B cell (primary cell): Measurements from ENCODE around the gene POU6F1.

Source experiments
- CTCF ChIP-seq: fragments of 200-600 bp; IDR thresholded peaks from one replicate; pipeline ENCODE4 v1.8.0; 2022; ENCODE audit warnings: antibody characterized with exemption, mild to moderate bottlenecking
- EZH2 ChIP-seq: IDR thresholded peaks from 2 replicates; pipeline ENCODE4 v1.6.1; 2012; ENCODE audit warnings: borderline replicate concordance, low read depth, mild to moderate bottlenecking, moderate library complexity, low read length; ENCODE audit not compliant: insufficient read depth, poor library complexity, severe bottlenecking

DNA sequence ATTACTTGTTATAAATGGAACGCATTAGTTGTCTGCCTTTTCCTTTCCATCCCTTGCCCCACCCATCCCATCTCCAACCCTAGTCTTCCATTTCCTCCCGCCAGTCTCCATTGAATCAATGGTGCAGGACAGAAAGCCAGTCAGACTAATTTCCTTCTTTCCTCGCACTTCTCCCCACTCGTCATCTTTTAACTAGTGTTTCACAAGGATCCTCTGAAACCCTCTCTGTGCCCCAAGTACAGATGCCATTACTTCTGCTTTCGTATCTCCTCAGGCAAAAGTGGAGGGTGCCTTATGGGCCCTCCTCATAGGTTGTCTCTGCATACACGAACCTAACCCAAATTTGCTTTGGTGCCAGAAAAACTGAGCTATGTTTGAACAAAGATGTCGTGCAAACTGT, 25.0 kb upstream of the POU6F1 start:
- no peak for TF ChIP-seq CTCF
- TF ChIP-seq EZH2: no peak
